ENCODE data around the gene DAP. TPM values are rescaled to one million over a fixed set of nuclear protein-coding genes. Genes with fewer than 3 reads are reported as not detected.
"Not testable (repeated sequence)": the region's sequence is repeated elsewhere in the genome, so short reads cannot be mapped to it uniquely, and the experiment has no call there.

The DAP gene
- total and polyA plus RNA-seq, 2 experiments from 2014 or later = 30.0 to 105 TPM

DNA sequence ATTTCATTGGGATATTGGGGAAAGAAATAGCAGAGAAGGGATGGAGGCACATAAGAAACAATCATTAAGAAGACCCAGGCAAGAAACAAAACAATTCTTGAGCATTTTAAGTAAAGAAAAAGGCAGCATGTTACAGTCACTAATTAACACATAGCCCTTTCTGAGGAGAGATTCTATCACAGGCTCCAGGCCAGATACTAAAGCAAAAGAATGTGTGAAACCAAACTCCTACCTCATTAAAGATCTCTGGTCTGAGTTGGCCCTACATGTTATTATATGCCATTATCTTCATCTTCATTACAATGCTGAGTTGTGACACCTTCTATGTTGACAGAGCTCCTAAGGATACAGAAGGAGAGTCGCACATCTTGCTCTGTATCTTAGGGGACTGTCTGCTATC lies 37.5 kb downstream of the DAP start:
- peaks cover 15% of the 10 kb centered on the region for H3K4me1 ChIP-seq (ENCODE audit: low read depth)

DNA sequence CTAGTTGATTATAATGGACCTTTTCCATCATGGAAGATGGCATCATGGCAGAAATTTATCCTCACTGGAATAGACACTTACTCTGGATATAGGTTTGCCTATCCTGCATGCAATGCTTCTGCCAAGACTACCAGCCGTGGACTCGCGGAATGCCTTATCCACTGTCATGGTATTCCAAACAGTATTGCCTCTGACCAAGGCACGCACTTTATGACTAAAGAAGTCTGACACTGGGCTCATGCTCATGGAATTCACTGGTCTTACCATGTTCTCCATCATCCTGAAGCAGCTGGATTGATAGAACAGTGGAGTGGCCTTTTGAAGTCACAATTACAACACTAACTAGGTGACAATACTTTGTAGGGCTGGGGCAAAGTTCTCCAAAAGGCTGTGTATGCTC lies 40.3 kb downstream of the DAP start:
- not testable (repeated sequence) for H3K9me3 ChIP-seq (ENCODE audit: low read depth); H3K27me3 ChIP-seq; H3K27ac ChIP-seq; H3K4me3 ChIP-seq; H3K4me1 ChIP-seq (ENCODE audit: low read depth); H3K36me3 ChIP-seq; DNase-seq (ENCODE audit: low read depth in 1 of 2, low spot score in 1 of 2)

More for the DNA sequence above, 37.5 kb downstream of the DAP start:
- no peaks in the 10 kb centered on the region for H3K36me3 ChIP-seq
- no peaks in the 10 kb centered on the region for H3K27me3 ChIP-seq
- H3K27ac ChIP-seq = no peak overlapping the region
- no peaks in the 10 kb centered on the region for H3K9me3 ChIP-seq (ENCODE audit: low read depth)
- TF ChIP-seq, protein P1, sequence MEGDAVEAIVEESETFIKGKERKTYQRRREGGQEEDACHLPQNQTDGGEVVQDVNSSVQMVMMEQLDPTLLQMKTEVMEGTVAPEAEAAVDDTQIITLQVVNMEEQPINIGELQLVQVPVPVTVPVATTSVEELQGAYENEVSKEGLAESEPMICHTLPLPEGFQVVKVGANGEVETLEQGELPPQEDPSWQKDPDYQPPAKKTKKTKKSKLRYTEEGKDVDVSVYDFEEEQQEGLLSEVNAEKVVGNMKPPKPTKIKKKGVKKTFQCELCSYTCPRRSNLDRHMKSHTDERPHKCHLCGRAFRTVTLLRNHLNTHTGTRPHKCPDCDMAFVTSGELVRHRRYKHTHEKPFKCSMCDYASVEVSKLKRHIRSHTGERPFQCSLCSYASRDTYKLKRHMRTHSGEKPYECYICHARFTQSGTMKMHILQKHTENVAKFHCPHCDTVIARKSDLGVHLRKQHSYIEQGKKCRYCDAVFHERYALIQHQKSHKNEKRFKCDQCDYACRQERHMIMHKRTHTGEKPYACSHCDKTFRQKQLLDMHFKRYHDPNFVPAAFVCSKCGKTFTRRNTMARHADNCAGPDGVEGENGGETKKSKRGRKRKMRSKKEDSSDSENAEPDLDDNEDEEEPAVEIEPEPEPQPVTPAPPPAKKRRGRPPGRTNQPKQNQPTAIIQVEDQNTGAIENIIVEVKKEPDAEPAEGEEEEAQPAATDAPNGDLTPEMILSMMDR (IDR thresholded peaks at IDR 0.05; ENCODE audit: low read depth, low read length) = no peak
- H3K4me3 ChIP-seq = no peak overlapping the region
- DNase-seq (ENCODE audit: low read depth in 1 of 2, low spot score in 1 of 2) = no peak

DNA sequence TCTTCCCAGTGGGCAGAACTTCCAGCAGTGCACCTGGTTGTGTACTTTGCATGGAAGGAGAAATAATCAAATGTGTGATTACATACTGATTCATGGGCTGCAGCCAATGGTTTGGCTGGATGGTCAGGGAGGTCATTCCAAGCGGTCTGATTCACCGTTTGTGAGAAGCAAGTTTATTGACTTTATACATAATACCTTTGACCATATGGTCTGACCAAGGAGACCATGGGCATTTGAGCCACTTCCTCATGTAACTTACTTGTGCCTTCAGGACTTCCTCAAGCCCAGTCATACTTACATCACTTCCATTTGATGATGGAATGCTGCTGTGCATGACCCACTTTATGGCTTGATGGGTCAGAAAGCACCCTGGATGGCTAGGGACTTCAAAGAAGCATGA lies 41.1 kb downstream of the DAP start:
- DNase-seq (ENCODE audit: low read depth in 1 of 2, low spot score in 1 of 2) = no peak
- no peaks in the 10 kb centered on the region for H3K9me3 ChIP-seq (ENCODE audit: low read depth)
- no peaks in the 10 kb centered on the region for H3K4me1 ChIP-seq (ENCODE audit: low read depth)
- H3K4me3 ChIP-seq = no peak overlapping the region
- TF ChIP-seq, protein P1 (IDR thresholded peaks at IDR 0.05; ENCODE audit: low read depth, low read length) = no peak
- no peaks in the 10 kb centered on the region for H3K36me3 ChIP-seq
- no peaks in the 10 kb centered on the region for H3K27me3 ChIP-seq
- H3K27ac ChIP-seq = no peak overlapping the region

DNA sequence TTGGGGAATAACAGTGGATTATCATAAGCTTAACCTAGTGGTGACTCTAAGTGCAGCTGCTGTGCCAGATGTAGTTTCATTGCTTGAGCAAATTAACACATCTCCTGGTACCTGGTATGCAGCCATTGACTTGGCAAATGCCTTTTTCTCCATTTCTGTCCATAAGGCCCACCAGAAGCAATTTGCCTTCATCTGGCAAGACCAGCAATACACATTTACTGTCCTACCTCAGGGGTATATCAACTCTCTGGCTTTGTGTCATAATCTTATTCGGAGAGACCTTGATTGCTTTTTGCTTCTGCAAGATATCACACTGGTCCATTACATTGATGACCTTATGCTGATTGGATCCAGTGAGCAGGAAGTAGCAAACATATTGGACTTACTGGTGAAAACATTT lies 42.4 kb downstream of the DAP start:
- DNase-seq (ENCODE audit: low read depth in 1 of 2, low spot score in 1 of 2); H3K4me1 ChIP-seq (ENCODE audit: low read depth); H3K27ac ChIP-seq; H3K9me3 ChIP-seq (ENCODE audit: low read depth); H3K27me3 ChIP-seq; H3K4me3 ChIP-seq; H3K36me3 ChIP-seq: not testable (repeated sequence)

DNA sequence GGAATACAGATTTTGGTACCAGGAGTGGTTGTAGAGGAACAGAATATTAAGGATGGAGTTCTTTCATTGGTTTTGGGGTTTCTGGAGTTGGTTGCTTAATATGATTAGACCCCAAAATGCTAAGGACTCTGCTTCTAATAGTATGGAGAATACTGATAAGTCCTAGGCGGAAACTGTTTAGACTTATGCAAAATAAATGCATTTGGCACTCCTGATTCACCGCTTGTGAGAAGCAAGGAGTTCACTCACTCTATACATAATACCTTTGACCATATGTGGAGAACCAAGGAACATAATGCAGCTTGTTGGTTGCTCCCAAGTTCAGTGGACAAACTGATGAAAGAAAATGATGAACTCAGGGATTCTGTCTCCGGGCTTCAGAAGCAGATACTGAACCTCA lies 44.2 kb downstream of the DAP start:
- not testable (repeated sequence) for H3K36me3 ChIP-seq; H3K4me1 ChIP-seq (ENCODE audit: low read depth); DNase-seq (ENCODE audit: low read depth in 1 of 2, low spot score in 1 of 2); H3K27ac ChIP-seq; H3K9me3 ChIP-seq (ENCODE audit: low read depth); H3K4me3 ChIP-seq; H3K27me3 ChIP-seq

DNA sequence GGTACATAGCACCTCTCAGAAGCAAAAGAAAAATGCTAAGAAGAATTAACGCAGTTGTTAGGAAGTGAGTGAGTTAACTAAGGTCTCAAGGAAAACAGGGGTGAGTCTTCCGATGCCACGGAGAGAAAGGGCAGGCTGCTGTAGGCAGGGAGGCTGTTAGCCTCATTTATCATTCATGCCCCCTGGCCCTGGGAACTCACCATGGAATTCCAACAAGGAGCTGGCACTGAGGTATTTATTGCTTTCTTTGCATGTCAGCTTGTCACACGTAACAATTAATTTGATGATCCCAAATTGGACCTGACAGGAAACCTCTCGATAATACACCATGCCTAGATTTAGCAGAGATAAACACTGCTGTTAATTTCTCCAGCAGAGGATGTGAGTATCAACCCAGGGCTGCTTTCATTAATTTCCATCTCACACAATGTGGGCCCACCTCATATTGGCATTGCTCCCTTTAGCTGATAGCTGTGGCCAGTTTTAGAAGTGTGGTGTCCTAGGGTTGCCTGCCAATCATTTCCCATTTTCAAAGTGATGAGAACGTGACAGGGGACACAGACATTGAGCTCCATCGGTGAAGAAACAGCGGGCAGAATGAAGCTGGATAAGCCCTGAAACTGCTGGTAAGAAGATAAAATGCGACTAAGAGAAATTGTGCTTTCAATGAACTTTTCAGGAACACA lies 45.3 kb downstream of the DAP start:
- no peaks in the 10 kb centered on the region for H3K36me3 ChIP-seq
- no peak for DNase-seq (ENCODE audit: low read depth in 1 of 2, low spot score in 1 of 2)
- H3K4me1 ChIP-seq (ENCODE audit: low read depth) = no peaks in the 10 kb centered on the region
- no peak overlapping the region for H3K27ac ChIP-seq
- H3K4me3 ChIP-seq = no peak overlapping the region
- H3K9me3 ChIP-seq (ENCODE audit: low read depth) = no peaks in the 10 kb centered on the region
- TF ChIP-seq, protein P1 (IDR thresholded peaks at IDR 0.05; ENCODE audit: low read depth, low read length) = no peak
- H3K27me3 ChIP-seq = no peaks in the 10 kb centered on the region

DNA sequence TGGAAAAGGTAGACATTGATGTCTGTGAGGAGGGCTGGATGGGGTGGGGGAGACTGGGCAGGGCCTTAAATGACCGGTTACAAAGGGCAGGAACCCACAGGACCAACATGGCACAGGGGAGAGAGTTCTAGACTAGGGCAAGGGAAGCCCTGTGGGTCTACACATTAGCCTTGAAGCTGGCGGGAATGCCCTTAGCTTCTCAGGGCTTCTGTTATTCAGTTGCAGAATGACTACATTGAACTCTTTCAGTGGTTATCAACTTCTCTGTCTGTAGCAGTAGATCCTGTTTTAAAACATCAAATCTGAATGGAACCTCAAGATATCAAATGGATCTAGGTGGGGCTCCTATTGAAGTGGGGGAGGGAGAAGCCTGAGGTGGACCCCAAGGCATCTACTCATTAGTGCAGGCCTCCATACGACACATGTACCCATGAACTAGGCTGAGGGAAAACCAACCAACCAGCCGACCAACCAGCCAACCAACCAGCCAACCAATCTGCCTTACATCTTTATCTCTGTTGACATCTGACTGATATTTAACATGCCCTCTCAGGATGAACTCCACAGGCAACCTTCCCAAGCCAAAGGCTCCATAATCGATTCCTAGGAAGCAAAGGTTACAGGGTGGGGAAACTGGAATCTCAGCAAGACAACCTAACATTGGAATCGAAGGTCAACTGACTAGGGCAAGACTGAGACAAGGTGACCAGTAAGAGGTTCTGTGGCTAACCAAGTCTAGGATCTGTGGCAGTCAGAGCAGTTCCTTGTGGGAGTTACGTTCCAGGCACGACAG lies 48.3 kb downstream of the DAP start:
- no peak overlapping the region for H3K27ac ChIP-seq
- H3K9me3 ChIP-seq (ENCODE audit: low read depth) = no peaks in the 10 kb centered on the region
- DNase-seq (ENCODE audit: low read depth in 1 of 2, low spot score in 1 of 2) = no peak
- TF ChIP-seq, protein P1 (IDR thresholded peaks at IDR 0.05; ENCODE audit: low read depth, low read length) = no peak
- no peaks in the 10 kb centered on the region for H3K27me3 ChIP-seq
- H3K4me1 ChIP-seq (ENCODE audit: low read depth) = no peaks in the 10 kb centered on the region
- H3K36me3 ChIP-seq = no peaks in the 10 kb centered on the region
- no peak overlapping the region for H3K4me3 ChIP-seq

Measured in cardiac muscle cell (in vitro differentiated cells and primary cell).